Vagina (tissue), 2 donors: ENCODE measurements around the gene SEMA3E.

Source experiments
- CTCF ChIP-seq, 3 experiments: fragments of 450-650 bp in 2 of 3; fragments of 200-600 bp in 1 of 3; sonication (generic) in 1 of 3; IDR thresholded peaks; one replicate each; pipeline ENCODE4 v1.5.1; 2017 to 2019; ENCODE audit warnings: antibody characterized with exemption in 3 of 3, mild to moderate bottlenecking in 2 of 3, moderate library complexity in 2 of 3
- POLR2AphosphoS5 ChIP-seq, 2 donors: sonication (generic); formaldehyde crosslinking; IDR thresholded peaks; one replicate each; pipeline ENCODE4 v1.9.0; 2017; ENCODE audit warnings: antibody characterized with exemption in 2 of 2, mild to moderate bottlenecking in 2 of 2, low read depth in 1 of 2; ENCODE audit not compliant: insufficient read depth in 1 of 2

GRCh38 chr7:83562960-83563359 lies 86.0 kb downstream of the SEMA3E start:
- TF ChIP-seq POLR2AphosphoS5 (IDR thresholded peaks at IDR 0.05; ENCODE audit: insufficient read depth in 1 of 2, low read depth in 1 of 2) (no peak), CTCF (IDR thresholded peaks at IDR 0.05) (no peak)
